Measurements from ENCODE around the gene SLC19A3. TPM values are rescaled to one million over a fixed set of nuclear protein-coding genes. Genes with fewer than 3 reads are reported as not detected.
"Not testable (repeated sequence)": the region's sequence is repeated elsewhere in the genome, so short reads cannot be mapped to it uniquely, and the experiment has no call there.

The SLC19A3 gene
- total RNA-seq, 6 experiments from 2014 or later: 13.7 to 44.1 (median 16.8) TPM

DNA sequence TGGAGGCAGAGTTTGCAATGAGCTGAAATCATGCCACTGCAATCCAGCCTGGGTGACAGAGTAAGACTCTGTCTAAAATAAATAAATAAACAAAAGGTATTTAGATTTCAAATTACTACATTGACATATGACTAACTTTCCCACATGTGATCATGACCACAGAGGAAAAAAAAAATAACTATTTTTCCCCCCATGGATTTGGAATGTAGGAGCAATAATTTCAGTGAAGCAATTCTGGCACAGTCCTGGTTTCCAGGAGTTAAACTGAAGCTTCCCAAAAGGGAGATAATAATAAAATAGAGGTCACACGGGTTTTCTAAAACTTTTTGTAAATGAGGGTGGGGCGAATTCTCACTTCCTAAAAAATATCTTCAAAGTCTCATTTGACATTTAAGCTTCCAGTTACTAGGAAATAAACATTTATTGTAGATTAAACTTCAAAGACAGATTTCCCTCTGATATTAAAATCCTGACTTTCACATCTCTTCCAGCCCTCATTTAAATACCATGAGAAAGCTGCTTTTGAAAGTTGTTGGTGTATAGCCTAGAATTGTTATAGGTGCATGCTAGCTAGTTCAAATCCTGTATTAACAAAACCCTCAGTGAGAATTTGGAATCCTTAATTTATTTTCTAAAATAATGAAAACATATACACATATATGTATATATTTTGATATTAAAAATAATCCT is 20.7 kb downstream of the SLC19A3 start:
- peaks cover 0 to 5% (median 0%) of the 10 kb centered on the region in 4 donors for H3K4me1 ChIP-seq

DNA sequence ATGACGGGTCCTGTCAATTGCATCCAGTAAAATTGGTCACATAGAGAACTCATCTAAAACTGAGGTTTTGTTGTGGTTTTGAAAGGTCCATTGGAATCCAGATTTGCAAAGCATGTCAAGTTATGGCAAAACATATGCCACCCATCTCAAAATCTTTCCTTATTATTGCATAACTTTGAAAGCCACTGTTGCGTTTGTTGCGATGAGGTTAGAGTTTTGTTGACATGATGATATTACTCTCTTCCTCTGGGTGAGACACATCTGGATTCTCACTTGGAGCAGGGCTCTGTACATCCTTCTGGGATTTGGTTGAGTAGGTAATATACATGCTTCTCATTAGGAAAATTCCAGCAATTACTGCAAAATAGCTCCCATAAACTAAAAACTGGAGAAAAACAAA is 30.6 kb downstream of the SLC19A3 start:
- TF ChIP-seq, protein P1, sequence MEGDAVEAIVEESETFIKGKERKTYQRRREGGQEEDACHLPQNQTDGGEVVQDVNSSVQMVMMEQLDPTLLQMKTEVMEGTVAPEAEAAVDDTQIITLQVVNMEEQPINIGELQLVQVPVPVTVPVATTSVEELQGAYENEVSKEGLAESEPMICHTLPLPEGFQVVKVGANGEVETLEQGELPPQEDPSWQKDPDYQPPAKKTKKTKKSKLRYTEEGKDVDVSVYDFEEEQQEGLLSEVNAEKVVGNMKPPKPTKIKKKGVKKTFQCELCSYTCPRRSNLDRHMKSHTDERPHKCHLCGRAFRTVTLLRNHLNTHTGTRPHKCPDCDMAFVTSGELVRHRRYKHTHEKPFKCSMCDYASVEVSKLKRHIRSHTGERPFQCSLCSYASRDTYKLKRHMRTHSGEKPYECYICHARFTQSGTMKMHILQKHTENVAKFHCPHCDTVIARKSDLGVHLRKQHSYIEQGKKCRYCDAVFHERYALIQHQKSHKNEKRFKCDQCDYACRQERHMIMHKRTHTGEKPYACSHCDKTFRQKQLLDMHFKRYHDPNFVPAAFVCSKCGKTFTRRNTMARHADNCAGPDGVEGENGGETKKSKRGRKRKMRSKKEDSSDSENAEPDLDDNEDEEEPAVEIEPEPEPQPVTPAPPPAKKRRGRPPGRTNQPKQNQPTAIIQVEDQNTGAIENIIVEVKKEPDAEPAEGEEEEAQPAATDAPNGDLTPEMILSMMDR (IDR thresholded peaks at IDR 0.05): no peak
- no peak for TF ChIP-seq POLR2A (IDR thresholded peaks at IDR 0.05)

More for the DNA sequence above, 20.7 kb downstream of the SLC19A3 start:
- Histone ChIP-seq H3K36me3 (peaks cover 0 to 10% (median 0%) of the 10 kb centered on the region in 4 donors), H3K27me3 (no peaks in the 10 kb centered on the region), H3K9me3 (no peaks in the 10 kb centered on the region), H3K4me3 (no peak overlapping the region), H3K27ac (no peak overlapping the region)
- TF ChIP-seq POLR2A (IDR thresholded peaks at IDR 0.05): no peak
- peak in 1 of 4 donors; percentile 32 for ATAC-seq
- WGBS (ENCODE audit: insufficient coverage, low coverage, low lambda C conversion rate, missing lambda C conversion rate): 44% methylated on average over 2 of the region's 2 CpGs
- no peak for DNase-seq
- intact Hi-C loops (cut with DNase I): no loop called here

DNA sequence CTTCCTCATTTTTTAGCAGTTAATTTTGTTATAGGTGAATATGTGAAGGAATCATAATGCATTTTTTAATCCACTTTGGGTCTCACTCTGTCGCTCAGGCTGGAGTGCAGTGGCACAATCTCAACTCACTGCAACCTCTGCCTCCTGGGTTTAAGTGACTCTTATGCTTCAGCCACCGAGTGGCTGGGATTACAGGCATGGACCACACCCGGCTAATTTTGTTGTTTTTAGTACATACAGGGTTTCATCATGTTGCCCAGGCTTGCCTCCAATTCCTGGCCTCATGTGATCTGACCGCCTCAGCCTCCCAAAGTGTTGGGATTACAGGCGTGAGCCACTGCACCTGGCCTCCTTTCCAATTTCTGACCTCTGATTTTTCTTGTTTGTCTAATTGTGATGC is 33.6 kb downstream of the SLC19A3 start:
- Histone ChIP-seq H3K4me1 (no peaks in the 10 kb centered on the region), H3K9me3 (no peaks in the 10 kb centered on the region), H3K36me3 (peaks cover 0 to 11% (median 3%) of the 10 kb centered on the region in 4 donors), H3K27ac (no peak overlapping the region), H3K4me3 (no peak overlapping the region), H3K27me3 (no peaks in the 10 kb centered on the region)
- DNase-seq (no peak), ATAC-seq (peak in 1 of 4 donors; percentile 39)
- intact Hi-C loops (cut with DNase I): no loop called here
- TF ChIP-seq, protein P1 (IDR thresholded peaks at IDR 0.05): no peak
- no peak for TF ChIP-seq POLR2A (IDR thresholded peaks at IDR 0.05)
- 71% methylated on average over 4 of the region's 5 CpGs for whole genome bisulfite sequencing (ENCODE audit: insufficient coverage, low coverage, low lambda C conversion rate, missing lambda C conversion rate)

More for the DNA sequence above, 30.6 kb downstream of the SLC19A3 start:
- no peak for DNase-seq
- Histone ChIP-seq H3K9me3 (no peaks in the 10 kb centered on the region), H3K4me1 (no peaks in the 10 kb centered on the region), H3K27me3 (no peaks in the 10 kb centered on the region), H3K4me3 (no peak overlapping the region), H3K27ac (no peak overlapping the region), H3K36me3 (peaks cover 0 to 11% (median 3%) of the 10 kb centered on the region in 4 donors)
- no peak for ATAC-seq
- intact Hi-C loops (cut with DNase I): no loop called here
- 91% methylated on average over 3 of the region's 3 CpGs for WGBS (ENCODE audit: insufficient coverage, low coverage, low lambda C conversion rate, missing lambda C conversion rate)

DNA sequence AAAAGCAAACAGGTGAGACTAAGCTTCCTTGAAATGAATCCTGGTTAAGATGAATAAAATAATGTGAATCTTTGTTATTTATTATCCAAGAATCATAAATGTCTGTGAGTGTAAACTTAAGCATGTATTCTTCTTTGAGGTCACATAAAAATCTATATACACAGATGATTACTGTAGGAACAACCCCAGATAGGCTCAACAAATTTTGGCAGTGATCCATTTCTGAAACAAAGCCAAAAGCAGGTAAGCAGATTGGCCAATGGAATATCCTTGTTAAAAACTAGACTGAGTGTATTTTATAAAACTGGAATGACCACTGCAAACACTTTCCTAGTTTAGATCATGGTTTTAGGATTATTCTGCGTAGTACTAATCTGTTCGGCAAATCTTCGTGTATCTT is 39.9 kb downstream of the SLC19A3 start:
- Histone ChIP-seq H3K9me3 (no peaks in the 10 kb centered on the region), H3K36me3 (no peaks in the 10 kb centered on the region), H3K27ac (no peak overlapping the region), H3K4me1 (no peaks in the 10 kb centered on the region), H3K4me3 (no peak overlapping the region), H3K27me3 (no peaks in the 10 kb centered on the region)
- intact Hi-C loops (cut with DNase I): no loop called here
- TF ChIP-seq, protein P1 (IDR thresholded peaks at IDR 0.05): no peak
- no peak for TF ChIP-seq POLR2A (IDR thresholded peaks at IDR 0.05)
- 87% methylated on average over 3 of the region's 3 CpGs for WGBS (ENCODE audit: insufficient coverage, low coverage, low lambda C conversion rate, missing lambda C conversion rate)
- DNase-seq (no peak), ATAC-seq (no peak)

DNA sequence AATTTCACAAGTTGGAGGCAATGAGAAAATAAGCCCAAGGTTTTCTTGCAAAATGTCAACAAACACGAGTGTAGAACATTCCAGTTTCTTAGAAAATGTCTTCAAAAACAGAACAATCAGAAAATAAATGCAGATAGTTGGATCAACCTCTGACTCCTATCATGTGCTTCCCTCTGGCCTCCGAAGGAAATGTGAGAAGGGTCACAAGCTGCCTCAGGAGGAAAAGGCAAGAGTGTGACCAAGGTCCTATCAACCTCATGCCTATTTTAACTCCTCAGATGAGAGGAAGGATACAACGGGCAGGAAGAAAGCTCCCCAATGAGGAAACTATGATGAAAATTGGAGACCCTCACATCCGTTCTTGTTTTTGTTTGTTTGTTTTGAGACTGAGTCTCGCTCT is 43.3 kb downstream of the SLC19A3 start:
- TF ChIP-seq, protein P1 (IDR thresholded peaks at IDR 0.05): no peak
- no peak for TF ChIP-seq POLR2A (IDR thresholded peaks at IDR 0.05)
- Histone ChIP-seq H3K9me3 (no peaks in the 10 kb centered on the region), H3K4me3 (no peak overlapping the region), H3K4me1 (no peaks in the 10 kb centered on the region), H3K27ac (no peak overlapping the region), H3K36me3 (no peaks in the 10 kb centered on the region), H3K27me3 (no peaks in the 10 kb centered on the region)
- DNase-seq: no peak
- no peak for ATAC-seq
- intact Hi-C loops (cut with DNase I): no loop called here
- WGBS (ENCODE audit: insufficient coverage, low coverage, low lambda C conversion rate, missing lambda C conversion rate): 60% methylated on average over 5 of the region's 5 CpGs

DNA sequence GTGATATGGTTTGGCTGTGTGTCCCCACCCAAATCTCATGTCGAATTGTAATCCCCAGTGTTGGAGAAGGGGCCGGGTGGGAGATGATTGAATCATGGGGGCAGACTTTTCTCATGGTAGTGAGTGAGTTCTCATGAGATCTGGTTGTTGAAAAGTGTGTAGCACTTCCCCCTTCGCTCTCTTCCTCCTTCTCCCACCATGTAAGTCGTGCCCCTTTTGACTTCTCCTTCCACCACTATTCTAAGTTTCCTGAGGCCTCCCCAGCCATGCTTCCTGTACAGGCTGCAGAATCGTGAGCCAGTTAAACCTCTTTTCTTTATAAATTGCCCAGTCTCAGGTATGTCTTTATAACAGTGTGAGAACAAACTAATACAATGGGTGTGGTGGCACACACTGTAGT is 44.2 kb downstream of the SLC19A3 start:
- intact Hi-C loops (cut with DNase I); H3K27ac ChIP-seq; DNase-seq; H3K4me3 ChIP-seq; H3K4me1 ChIP-seq; ATAC-seq; H3K36me3 ChIP-seq; H3K27me3 ChIP-seq; H3K9me3 ChIP-seq: not testable (repeated sequence)
- WGBS (ENCODE audit: insufficient coverage, low coverage, low lambda C conversion rate, missing lambda C conversion rate): 72% methylated on average over 5 of the region's 5 CpGs
